ENCODE measurements around the gene GGCT. TPM values are rescaled to one million over a fixed set of nuclear protein-coding genes. Genes with fewer than 3 reads are reported as not detected.

GGCT gene
- total RNA-seq, 1 experiment from 2014 or later, result 52.2 TPM

GRCh38 chr7:30452280-30452930 is 52.2 kb downstream of the GGCT start:
- no peaks in the 10 kb centered on the region for H3K9me3 ChIP-seq (ENCODE audit: control insufficient read depth, insufficient read depth, low read depth, low read length)
- no peak overlapping the region for H3K27ac ChIP-seq (ENCODE audit: low read length)
- ATAC-seq (no peak; the same call in 1 of the 2 replicates), DNase-seq (ENCODE audit: low read depth, low spot score) (no peak)
- POLR2A ChIA-PET, result interaction anchor here (0.6 kb wide), 1 partner anchor 393 kb away, joined by 4 read pairs; no protein-coding TSS in a partner anchor
- no peaks in the 10 kb centered on the region for H3K27me3 ChIP-seq (ENCODE audit: control insufficient read depth, insufficient read depth, low read length)
- H3K36me3 ChIP-seq (ENCODE audit: control insufficient read depth, insufficient read depth, low read length), result no peaks in the 10 kb centered on the region
- no TSS peak for BruUV-seq (replicated peaks)
- H3K4me1 ChIP-seq (ENCODE audit: control insufficient read depth, insufficient read depth, low read length), result no peaks in the 10 kb centered on the region
- no peak overlapping the region for H3K4me3 ChIP-seq (ENCODE audit: low read depth in 2 of 2, low read length in 2 of 2)
- CTCF ChIA-PET, result no interaction called here
- intact Hi-C loops (cut with micrococcal nuclease; ENCODE audit: unreplicated experiment) (no loop called here), in situ Hi-C loops (cut with HindIII; ENCODE audit: low pct_unique_long_range_greater_than_20kb, low sequenced_read_pairs) (no loop called here)
- TF ChIP-seq TCF7L2 (IDR thresholded peaks at IDR 0.05; ENCODE audit: low read depth, low read length), result no peak

- H3K27ac ChIP-seq (ENCODE audit: low read length), result no peak overlapping the region
- POLR2A ChIA-PET, result no interaction called here
- no peaks in the 10 kb centered on the region for H3K9me3 ChIP-seq (ENCODE audit: control insufficient read depth, insufficient read depth, low read depth, low read length)
- DNase-seq (ENCODE audit: low read depth, low spot score) (no peak), ATAC-seq (no peak)
- no TSS peak for BruUV-seq (replicated peaks)
- no peak for TF ChIP-seq SIN3A (IDR thresholded peaks at IDR 0.05; ENCODE audit: borderline replicate concordance, insufficient read depth, low read depth, low read length)
- TF ChIP-seq TCF7L2 (IDR thresholded peaks at IDR 0.05; ENCODE audit: low read depth, low read length), result no peak
- no peak for TF ChIP-seq CTCF (IDR thresholded peaks at IDR 0.05)
- TF ChIP-seq REST (IDR thresholded peaks at IDR 0.05; ENCODE audit: insufficient read depth in 1 of 2, low read depth in 2 of 2, low read length in 1 of 2), result no peak
- TF ChIP-seq POLR2AphosphoS5 (IDR thresholded peaks at IDR 0.05; ENCODE audit: low read depth, low read length), result no peak
- H3K4me3 ChIP-seq (ENCODE audit: low read depth in 2 of 2, low read length in 2 of 2), result no peak overlapping the region
- no peaks in the 10 kb centered on the region for H3K36me3 ChIP-seq (ENCODE audit: control insufficient read depth, insufficient read depth, low read length)
- no peaks in the 10 kb centered on the region for H3K27me3 ChIP-seq (ENCODE audit: control insufficient read depth, insufficient read depth, low read length)
- CTCF ChIA-PET, result no interaction called here
- in situ Hi-C loops (cut with HindIII; ENCODE audit: low pct_unique_long_range_greater_than_20kb, low sequenced_read_pairs), result no loop called here
- H3K4me1 ChIP-seq (ENCODE audit: control insufficient read depth, insufficient read depth, low read length), result no peaks in the 10 kb centered on the region
- intact Hi-C loops (cut with micrococcal nuclease; ENCODE audit: unreplicated experiment), result no loop called here
These were observed 52.9 kb downstream of the GGCT start for GRCh38 chr7:30451539-30452279.

DNA sequence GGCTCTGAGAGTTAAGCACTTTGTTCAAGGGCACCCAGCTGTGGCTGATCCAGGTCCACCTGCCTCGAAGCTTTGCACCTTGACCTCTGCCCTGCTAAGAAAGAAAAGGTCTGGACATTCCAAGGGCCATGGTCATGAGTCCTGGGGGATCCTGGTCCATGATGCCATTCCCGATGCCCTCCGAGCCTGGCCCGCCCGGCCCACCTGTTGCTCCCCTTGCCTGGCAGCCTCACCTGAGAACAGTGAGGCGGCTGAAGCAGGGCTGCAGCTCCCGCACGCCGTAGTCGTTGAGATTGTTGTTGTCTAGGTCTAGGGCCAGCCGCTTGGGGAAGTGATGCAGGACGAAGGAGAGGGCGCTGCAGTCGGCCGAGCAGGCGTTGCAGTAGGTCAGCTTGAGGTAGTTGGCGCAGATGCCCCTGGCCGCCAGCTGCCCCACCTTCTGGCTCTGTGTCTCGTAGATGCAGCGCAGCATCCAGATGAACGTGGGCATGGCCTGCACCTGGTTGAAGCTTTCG is 53.6 kb downstream of the GGCT start:
- ChIA-PET POLR2A (no interaction called here), CTCF (no interaction called here)
- Histone ChIP-seq H3K9me3 (ENCODE audit: control insufficient read depth, insufficient read depth, low read depth, low read length) (no peaks in the 10 kb centered on the region), H3K4me1 (ENCODE audit: control insufficient read depth, insufficient read depth, low read length) (no peaks in the 10 kb centered on the region), H3K27ac (ENCODE audit: low read length) (no peak overlapping the region), H3K36me3 (ENCODE audit: control insufficient read depth, insufficient read depth, low read length) (no peaks in the 10 kb centered on the region), H3K4me3 (ENCODE audit: low read depth in 2 of 2, low read length in 2 of 2) (no peak overlapping the region), H3K27me3 (ENCODE audit: control insufficient read depth, insufficient read depth, low read length) (no peaks in the 10 kb centered on the region)
- BruUV-seq (replicated peaks), result no TSS peak
- intact Hi-C loops (cut with micrococcal nuclease; ENCODE audit: unreplicated experiment) (no loop called here), in situ Hi-C loops (cut with HindIII; ENCODE audit: low pct_unique_long_range_greater_than_20kb, low sequenced_read_pairs) (no loop called here)
- DNase-seq (ENCODE audit: low read depth, low spot score) (no peak), ATAC-seq (no peak)
- TF ChIP-seq CTCF (IDR thresholded peaks at IDR 0.05) (no peak), SIN3A (IDR thresholded peaks at IDR 0.05; ENCODE audit: borderline replicate concordance, insufficient read depth, low read depth, low read length) (no peak), POLR2AphosphoS5 (IDR thresholded peaks at IDR 0.05; ENCODE audit: low read depth, low read length) (no peak), REST (IDR thresholded peaks at IDR 0.05; ENCODE audit: insufficient read depth in 1 of 2, low read depth in 2 of 2, low read length in 1 of 2) (no peak), TCF7L2 (IDR thresholded peaks at IDR 0.05; ENCODE audit: low read depth, low read length) (no peak)

All from Panc1 (cell line).